ENCODE data around the gene CCDC18. TPM values are rescaled to one million over a fixed set of nuclear protein-coding genes. Genes with fewer than 3 reads are reported as not detected.
A peak's percentile ranks its signal among the peaks of the same experiment; 100 is the strongest.
"Not testable (repeated sequence)": the region's sequence is repeated elsewhere in the genome, so short reads cannot be mapped to it uniquely, and the experiment has no call there.

CCDC18 gene
- total RNA-seq, 2 donors from 2014 or later, result 13.8 to 23.8 TPM

- H3K36me3 Mint-ChIP-seq (ENCODE audit: low read depth), result peaks cover 64% of the 10 kb centered on the region
- no peak for DNase-seq
These were observed 57.9 kb downstream of the CCDC18 start for GRCh38 chr1:93238425-93238824.

DNA sequence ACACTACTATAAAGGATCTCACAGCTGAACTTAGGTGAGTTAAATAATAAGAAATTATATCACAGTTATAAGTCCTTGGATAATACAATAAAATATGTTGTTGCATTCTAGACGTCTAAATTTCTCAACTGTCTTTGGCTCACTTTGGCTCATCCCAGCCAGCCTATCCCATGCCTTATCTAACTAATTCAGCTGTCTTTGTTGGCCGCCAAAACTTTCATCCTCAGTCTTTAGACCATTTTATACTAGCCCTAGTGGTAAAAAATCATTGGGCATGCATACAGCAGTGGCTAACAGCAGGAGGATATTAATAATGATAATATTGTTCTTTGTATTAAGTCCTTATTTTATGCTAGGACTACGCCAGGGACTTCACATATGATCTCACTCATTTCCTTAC lies 59.3 kb downstream of the CCDC18 start:
- Mint-ChIP-seq H3K4me3 (no peak overlapping the region), H3K9me3 (peaks cover 52% of the 10 kb centered on the region), H3K27ac (no peak overlapping the region), H3K36me3 (ENCODE audit: low read depth) (peaks cover 66% of the 10 kb centered on the region), H3K4me1 (peaks cover 23% of the 10 kb centered on the region), H3K27me3 (ENCODE audit: insufficient read depth) (no peaks in the 10 kb centered on the region)
- peaks cover 54% of the 10 kb centered on the region for H3K9me3 ChIP-seq (ENCODE audit: control insufficient read depth, low read length)
- H3K4me3 ChIP-seq (ENCODE audit: low read length), result no peak overlapping the region
- H3K4me1 ChIP-seq (ENCODE audit: control insufficient read depth, insufficient read depth, low read length), result peaks cover 4% of the 10 kb centered on the region
- H3K9ac ChIP-seq (ENCODE audit: extremely low read depth, low read length, poor library complexity, severe bottlenecking), result no peak overlapping the region
- H3K27me3 ChIP-seq (ENCODE audit: control insufficient read depth, insufficient read depth, low read length, poor library complexity, severe bottlenecking), result no peaks in the 10 kb centered on the region
- no peak overlapping the region for H3K27ac ChIP-seq (ENCODE audit: low read depth, low read length)
- no peak for TF ChIP-seq CTCF (conservative IDR thresholded peaks at IDR 0.05)
- peaks cover 44% of the 10 kb centered on the region for H3K36me3 ChIP-seq (ENCODE audit: control insufficient read depth, insufficient read depth, low read length)
- 82 to 100% methylated on average over 1 to 3 of the region's 3 CpGs for WGBS, 2 experiments (ENCODE audit: insufficient coverage in 1 of 2, insufficient read length in 1 of 2)
- no peak for DNase-seq

More at GRCh38 chr1:93238425-93238824, 57.9 kb downstream of the CCDC18 start:
- Mint-ChIP-seq H3K9me3 (peaks cover 40% of the 10 kb centered on the region), H3K4me3 (no peak overlapping the region), H3K27ac (no peak overlapping the region), H3K27me3 (ENCODE audit: insufficient read depth) (no peaks in the 10 kb centered on the region), H3K4me1 (peaks cover 23% of the 10 kb centered on the region)
- H3K9me3 ChIP-seq (ENCODE audit: control insufficient read depth, low read length), result peaks cover 40% of the 10 kb centered on the region
- no peak overlapping the region for H3K27ac ChIP-seq (ENCODE audit: low read depth, low read length)
- no CpG with 5 or more reads among the region's 1 CpG for WGBS, 2 experiments (ENCODE audit: insufficient coverage in 1 of 2, insufficient read length in 1 of 2)
- no peak overlapping the region for H3K9ac ChIP-seq (ENCODE audit: extremely low read depth, low read length, poor library complexity, severe bottlenecking)
- no peak for TF ChIP-seq CTCF (conservative IDR thresholded peaks at IDR 0.05)
- H3K4me1 ChIP-seq (ENCODE audit: control insufficient read depth, insufficient read depth, low read length), result peaks cover 4% of the 10 kb centered on the region
- H3K4me3 ChIP-seq (ENCODE audit: low read length), result peak overlapping the region; percentile 42
- H3K27me3 ChIP-seq (ENCODE audit: control insufficient read depth, insufficient read depth, low read length, poor library complexity, severe bottlenecking), result no peaks in the 10 kb centered on the region
- H3K36me3 ChIP-seq (ENCODE audit: control insufficient read depth, insufficient read depth, low read length), result peaks cover 47% of the 10 kb centered on the region

DNA sequence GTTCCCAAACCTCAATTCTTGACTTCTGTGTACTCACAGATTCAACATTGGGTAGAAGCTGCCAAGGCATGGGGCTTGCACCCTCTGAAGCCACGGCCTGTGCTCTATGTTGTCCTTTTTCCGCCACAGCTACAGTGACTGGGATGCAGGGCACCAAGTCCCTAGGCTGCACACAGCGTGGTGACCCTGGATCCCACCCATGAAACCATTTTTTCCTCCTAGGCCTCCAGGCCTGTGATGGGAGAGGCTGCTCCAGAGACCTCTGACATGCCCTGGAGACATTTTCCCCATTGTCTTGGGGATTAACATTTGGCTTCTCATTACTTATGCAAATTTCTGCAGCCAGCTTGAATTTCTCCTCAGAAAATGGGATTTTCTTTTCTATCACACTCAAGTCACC lies 62.7 kb downstream of the CCDC18 start:
- peaks cover 73% of the 10 kb centered on the region for H3K36me3 Mint-ChIP-seq (ENCODE audit: low read depth)
- H3K9me3 Mint-ChIP-seq, result peaks cover 52% of the 10 kb centered on the region
- peaks cover 44% of the 10 kb centered on the region for H3K36me3 ChIP-seq (ENCODE audit: control insufficient read depth, insufficient read depth, low read length)
- H3K4me3 Mint-ChIP-seq; H3K27ac ChIP-seq (ENCODE audit: low read depth, low read length); H3K9ac ChIP-seq (ENCODE audit: extremely low read depth, low read length, poor library complexity, severe bottlenecking); H3K27ac Mint-ChIP-seq; H3K27me3 ChIP-seq (ENCODE audit: control insufficient read depth, insufficient read depth, low read length, poor library complexity, severe bottlenecking); H3K4me1 Mint-ChIP-seq; H3K27me3 Mint-ChIP-seq (ENCODE audit: insufficient read depth); H3K4me1 ChIP-seq (ENCODE audit: control insufficient read depth, insufficient read depth, low read length): not testable (repeated sequence)
- H3K9me3 ChIP-seq (ENCODE audit: control insufficient read depth, low read length), result peaks cover 57% of the 10 kb centered on the region
- DNase-seq, result peak; percentile 41
- WGBS, 2 experiments (ENCODE audit: insufficient coverage in 1 of 2, insufficient read length in 1 of 2), result 92 to 94% methylated on average over 2 to 3 of the region's 3 CpGs
- peak overlapping the region; percentile 34 for H3K4me3 ChIP-seq (ENCODE audit: low read length)
